G401.6 (cell line): ENCODE results near the gene PRDM16.

Source experiments
- FAIRE-seq: peaks from 2 replicates; lab custom pipeline; 2012; peaks lifted over from hg19 to GRCh38; lab: Jason Lieb, UNC

Gene PRDM16

GRCh38 chr1:3032371-3033039, 36.5 kb upstream of the PRDM16 start:
- no peak for FAIRE-seq

- FAIRE-seq = no peak
Observed at GRCh38 chr1:3033040-3033789, 35.8 kb upstream of the PRDM16 start.

- no peak for FAIRE-seq
Observed at GRCh38 chr1:3033790-3034090, 35.3 kb upstream of the PRDM16 start.

- no peak for FAIRE-seq
Observed at GRCh38 chr1:3034162-3034561, 34.8 kb upstream of the PRDM16 start.

GRCh38 chr1:3034728-3035562, 34.1 kb upstream of the PRDM16 start:
- FAIRE-seq = no peak

- no peak for FAIRE-seq
Observed at GRCh38 chr1:3035563-3036446, 33.2 kb upstream of the PRDM16 start.

- FAIRE-seq = no peak
Observed at GRCh38 chr1:3036447-3037280, 32.3 kb upstream of the PRDM16 start.

GRCh38 chr1:3037281-3038040, 31.5 kb upstream of the PRDM16 start:
- FAIRE-seq = no peak

GRCh38 chr1:3038113-3038551, 30.9 kb upstream of the PRDM16 start:
- no peak for FAIRE-seq

- FAIRE-seq = no peak
Observed at GRCh38 chr1:3038571-3039181, 30.3 kb upstream of the PRDM16 start.

- no peak for FAIRE-seq
Observed at GRCh38 chr1:3040004-3040403, 29.0 kb upstream of the PRDM16 start.

- FAIRE-seq = no peak
Observed at GRCh38 chr1:3042481-3042880, 26.5 kb upstream of the PRDM16 start.

GRCh38 chr1:3049164-3049563, 19.8 kb upstream of the PRDM16 start:
- no peak for FAIRE-seq

- no peak for FAIRE-seq
Observed at GRCh38 chr1:3049905-3050304, 19.1 kb upstream of the PRDM16 start.

- no peak for FAIRE-seq
Observed at GRCh38 chr1:3050603-3051002, 18.4 kb upstream of the PRDM16 start.

GRCh38 chr1:3051270-3052268, 17.4 kb upstream of the PRDM16 start:
- no peak for FAIRE-seq

GRCh38 chr1:3052501-3052900, 16.5 kb upstream of the PRDM16 start:
- no peak for FAIRE-seq

GRCh38 chr1:3053366-3053980, 15.5 kb upstream of the PRDM16 start:
- no peak for FAIRE-seq
